Mucosa of stomach (tissue), 1 donor: ENCODE measurements around the gene TRAF7.
"Not testable (repeated sequence)": the region's sequence is repeated elsewhere in the genome, so short reads cannot be mapped to it uniquely, and the experiment has no call there.

Experiments
- H3K27me3 ChIP-seq: one replicate; pipeline ENCODE4 v1.7.0; 2013; ENCODE audit warnings: mild to moderate bottlenecking, low read length; ENCODE audit not compliant: control insufficient read depth, insufficient read depth
- H3K36me3 ChIP-seq: one replicate; pipeline ENCODE4 v1.7.0; 2013; ENCODE audit warnings: low read length; ENCODE audit not compliant: control insufficient read depth, insufficient read depth
- H3K4me1 ChIP-seq: one replicate; pipeline ENCODE4 v1.7.0; 2013; ENCODE audit warnings: mild to moderate bottlenecking, low read length; ENCODE audit not compliant: control insufficient read depth, insufficient read depth
- H3K4me3 ChIP-seq: one replicate; pipeline ENCODE4 v1.7.0; 2013; ENCODE audit warnings: low read length
- H3K9ac ChIP-seq: one replicate; pipeline ENCODE4 v1.7.0; 2013; ENCODE audit warnings: mild to moderate bottlenecking, low read length, moderate library complexity
- H3K9me3 ChIP-seq: one replicate; pipeline ENCODE4 v1.7.0; 2013; ENCODE audit warnings: mild to moderate bottlenecking, low read length, moderate library complexity; ENCODE audit not compliant: control insufficient read depth
- donor health status: Pancreatic carcinoma.

The TRAF7 gene

DNA sequence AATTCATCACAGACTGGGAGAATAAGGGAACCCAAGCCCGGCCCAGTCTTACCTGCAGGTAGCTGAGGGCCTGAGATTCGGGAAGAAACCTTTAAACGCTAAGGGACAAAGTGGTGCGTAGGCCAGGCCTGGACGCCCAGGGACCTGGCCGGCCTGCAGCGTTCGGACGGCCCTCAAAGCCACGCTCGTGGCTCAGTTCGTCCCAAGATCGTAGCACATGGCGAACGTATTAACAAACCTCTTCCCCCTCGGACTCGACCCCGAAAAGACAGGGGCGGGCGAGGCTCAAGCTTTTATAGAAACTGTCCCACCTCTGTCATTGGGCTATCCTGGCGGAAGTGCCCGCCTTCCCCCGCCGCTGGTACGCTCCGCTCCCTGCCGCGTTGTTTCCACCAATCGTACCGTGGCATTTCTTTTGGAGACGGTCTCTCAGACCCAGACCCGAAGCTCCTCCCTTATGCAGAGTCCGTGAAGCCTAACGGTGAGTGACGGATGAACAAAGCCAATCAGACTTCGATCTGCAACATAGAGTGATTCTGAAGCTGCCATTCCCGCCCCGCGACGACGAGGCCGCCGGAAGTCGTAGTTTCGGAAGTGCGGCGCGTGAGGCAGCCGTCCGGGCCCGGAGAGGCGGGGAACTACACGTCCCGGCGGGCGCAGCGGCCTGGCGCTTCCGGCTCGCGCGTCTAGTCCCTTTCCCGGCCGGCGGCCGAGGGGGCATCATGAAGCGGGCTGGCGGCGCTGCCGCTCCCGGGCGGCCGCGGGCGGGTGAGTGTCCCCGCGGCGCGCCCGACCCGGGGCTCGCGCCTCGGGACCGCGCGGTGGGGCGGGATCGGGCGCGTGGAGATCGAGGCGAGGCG is at the start of gene TRAF7:
Gene TRAF7 (plus strand): TSS at position 692 of the 860 bp plus-strand sequence. CDS start 8,139 bp downstream, outside the sequence.
- H3K4me1 ChIP-seq: peaks cover 79% of the 10 kb centered on the region
- peak within 1 kb of the TSS; percentile 72 for H3K9ac ChIP-seq
- no peaks in the 10 kb centered on the region for H3K27me3 ChIP-seq
- no peaks in the 10 kb centered on the region for H3K36me3 ChIP-seq
- no peaks in the 10 kb centered on the region for H3K9me3 ChIP-seq
- peak within 1 kb of the TSS; percentile 72 for H3K4me3 ChIP-seq

DNA sequence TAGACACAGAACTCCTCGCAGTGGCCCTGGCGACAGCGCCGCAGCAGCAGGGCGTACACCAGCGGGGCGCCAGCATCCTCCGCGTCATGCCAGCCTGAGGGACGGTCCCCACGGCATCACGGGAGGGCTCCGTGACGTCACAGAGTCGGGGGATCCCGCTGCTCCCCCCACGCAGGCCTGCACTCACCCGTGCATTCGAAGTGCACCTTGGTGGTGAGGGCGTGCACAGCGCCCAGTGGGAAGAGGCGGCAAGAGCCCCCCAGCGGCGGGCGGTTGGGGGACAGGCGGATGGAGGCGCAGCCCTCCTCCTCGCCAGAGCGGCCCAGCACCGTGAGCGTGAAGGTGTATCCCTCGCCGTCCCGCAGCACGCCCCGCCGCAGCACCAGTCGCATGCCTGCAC is 49.4 kb upstream of the TRAF7 start:
- not testable (repeated sequence) for H3K4me1 ChIP-seq, H3K9me3 ChIP-seq, H3K36me3 ChIP-seq, H3K9ac ChIP-seq, H3K4me3 ChIP-seq, H3K27me3 ChIP-seq

DNA sequence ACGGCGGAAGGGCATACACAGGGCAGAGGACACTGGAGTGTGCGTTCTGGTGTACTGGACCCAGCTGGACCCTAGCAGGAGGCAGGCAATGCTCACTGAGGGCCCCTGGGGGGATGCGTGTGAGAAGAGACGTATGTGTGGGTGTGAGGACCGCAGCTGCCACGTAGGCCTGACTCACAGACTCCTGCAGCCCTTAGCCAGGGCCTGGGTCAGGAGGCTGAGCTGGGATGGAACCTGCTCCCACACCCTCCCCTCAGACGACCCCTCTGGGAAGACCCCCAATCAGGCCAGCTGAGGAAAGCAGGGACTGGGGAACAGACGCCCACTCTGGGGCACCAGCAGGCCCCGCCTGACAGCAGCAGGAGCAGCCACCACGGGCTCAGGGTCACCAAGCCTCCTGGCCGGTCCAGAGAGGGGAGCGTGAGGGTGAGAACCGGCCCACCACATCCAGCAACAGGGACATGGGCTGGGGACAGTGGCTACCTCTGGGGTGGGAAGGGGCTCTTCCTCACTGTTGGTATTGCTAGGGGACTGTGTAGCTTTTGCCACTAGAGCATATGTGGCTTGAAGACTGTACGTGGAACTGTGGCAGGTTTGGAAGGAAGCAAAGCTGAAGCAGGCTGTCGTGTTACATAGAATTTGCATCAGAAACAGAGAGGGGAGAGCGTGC is 48.3 kb upstream of the TRAF7 start:
- H3K27me3 ChIP-seq, H3K9me3 ChIP-seq, H3K36me3 ChIP-seq, H3K4me1 ChIP-seq, H3K4me3 ChIP-seq, H3K9ac ChIP-seq: not testable (repeated sequence)

DNA sequence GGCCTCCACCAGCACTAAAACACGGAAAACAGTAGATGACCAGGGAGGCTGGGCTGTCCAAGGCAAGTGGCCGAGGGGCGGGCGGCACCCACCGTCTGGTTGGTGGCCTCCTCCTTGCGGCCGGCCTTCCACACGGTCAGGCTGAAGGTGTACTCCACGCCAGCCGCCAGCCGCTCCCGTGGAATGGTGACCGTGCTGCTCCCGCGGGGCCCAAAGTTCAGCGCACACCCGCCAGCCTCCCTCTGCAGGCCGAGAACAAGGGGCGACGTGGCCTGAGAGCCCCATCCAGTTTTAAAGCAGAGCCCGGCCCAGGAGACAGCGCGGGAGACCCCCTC is 47.8 kb upstream of the TRAF7 start:
- not testable (repeated sequence) for H3K4me3 ChIP-seq, H3K4me1 ChIP-seq, H3K36me3 ChIP-seq, H3K27me3 ChIP-seq, H3K9me3 ChIP-seq, H3K9ac ChIP-seq

DNA sequence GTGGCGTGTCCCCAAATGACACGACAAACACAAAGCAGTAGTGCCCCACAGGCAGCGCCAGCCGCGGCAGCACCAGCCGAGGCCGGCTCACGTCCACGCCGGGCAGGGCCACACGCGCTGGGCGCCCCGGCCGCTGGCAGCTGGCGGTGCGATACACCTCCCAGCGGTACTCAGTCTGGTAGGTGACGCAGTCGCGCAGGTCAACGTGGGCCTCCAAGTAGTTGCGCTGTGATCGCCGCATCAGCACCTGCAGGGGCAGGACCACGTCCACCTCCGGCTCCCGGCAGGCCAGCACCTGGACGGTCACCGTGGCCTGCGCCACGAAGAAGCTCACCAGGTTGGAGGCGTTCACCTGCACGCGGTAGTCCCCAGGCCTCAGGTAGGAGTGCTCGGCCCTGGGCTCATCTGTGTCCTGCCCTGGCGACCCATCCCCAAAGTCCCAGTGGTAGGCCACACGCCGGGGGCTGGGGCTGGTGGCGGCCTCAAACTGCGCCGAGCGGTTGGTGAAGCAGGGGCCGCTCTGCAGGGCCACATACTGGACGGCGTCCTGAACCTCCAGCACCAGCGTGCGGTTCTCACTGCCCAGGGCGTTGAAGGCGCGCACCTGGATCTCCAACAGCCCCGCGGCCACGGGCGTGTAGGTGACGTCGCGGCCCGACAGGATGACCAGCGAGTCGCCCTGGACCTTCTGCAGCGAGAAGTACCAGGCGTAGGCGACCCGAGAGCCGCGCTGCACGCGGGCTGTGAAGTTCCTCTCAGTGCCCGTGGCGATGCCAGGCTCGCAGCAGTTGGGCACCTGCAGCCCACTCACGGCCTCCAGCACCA is 46.9 kb upstream of the TRAF7 start:
- H3K36me3 ChIP-seq, H3K4me1 ChIP-seq, H3K27me3 ChIP-seq, H3K9me3 ChIP-seq, H3K9ac ChIP-seq, H3K4me3 ChIP-seq: not testable (repeated sequence)

DNA sequence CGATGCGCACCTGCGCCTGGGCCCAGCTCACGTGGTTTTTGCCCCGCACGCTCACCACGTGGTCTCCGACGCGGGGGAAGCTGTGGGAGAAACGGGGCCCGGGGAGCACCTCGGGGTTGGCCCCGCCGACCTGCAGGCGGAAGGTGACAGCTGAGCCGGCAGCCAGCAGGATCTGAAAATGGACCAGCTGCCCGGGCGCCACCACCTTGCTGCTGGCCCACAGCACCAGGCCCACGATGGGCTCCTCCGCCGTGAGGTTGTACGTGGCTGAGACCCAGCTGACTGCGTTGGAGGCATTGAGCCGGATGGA is 46.4 kb upstream of the TRAF7 start:
- H3K9me3 ChIP-seq, H3K36me3 ChIP-seq, H3K4me1 ChIP-seq, H3K4me3 ChIP-seq, H3K27me3 ChIP-seq, H3K9ac ChIP-seq: not testable (repeated sequence)

DNA sequence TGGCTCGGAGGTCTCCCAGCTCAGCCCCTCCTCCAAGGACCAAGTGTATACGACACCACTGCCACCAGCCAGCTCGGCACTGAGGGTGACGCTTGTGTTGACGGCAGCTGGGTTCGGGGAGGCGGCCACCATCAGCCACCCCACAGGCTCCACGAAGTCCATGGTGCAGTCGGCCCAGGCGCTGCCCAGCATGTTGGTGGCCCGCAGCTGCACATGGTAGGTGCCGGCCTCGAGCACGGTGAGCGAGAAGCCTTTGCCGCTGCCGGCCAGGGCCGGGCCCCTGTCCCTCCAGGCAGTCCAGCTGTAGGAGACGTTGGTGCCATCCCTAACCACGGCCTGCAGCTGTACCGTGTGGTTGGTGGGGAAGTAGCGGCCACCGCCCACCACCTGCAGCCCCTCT is 45.7 kb upstream of the TRAF7 start:
- not testable (repeated sequence) for H3K4me3 ChIP-seq, H3K4me1 ChIP-seq, H3K36me3 ChIP-seq

DNA sequence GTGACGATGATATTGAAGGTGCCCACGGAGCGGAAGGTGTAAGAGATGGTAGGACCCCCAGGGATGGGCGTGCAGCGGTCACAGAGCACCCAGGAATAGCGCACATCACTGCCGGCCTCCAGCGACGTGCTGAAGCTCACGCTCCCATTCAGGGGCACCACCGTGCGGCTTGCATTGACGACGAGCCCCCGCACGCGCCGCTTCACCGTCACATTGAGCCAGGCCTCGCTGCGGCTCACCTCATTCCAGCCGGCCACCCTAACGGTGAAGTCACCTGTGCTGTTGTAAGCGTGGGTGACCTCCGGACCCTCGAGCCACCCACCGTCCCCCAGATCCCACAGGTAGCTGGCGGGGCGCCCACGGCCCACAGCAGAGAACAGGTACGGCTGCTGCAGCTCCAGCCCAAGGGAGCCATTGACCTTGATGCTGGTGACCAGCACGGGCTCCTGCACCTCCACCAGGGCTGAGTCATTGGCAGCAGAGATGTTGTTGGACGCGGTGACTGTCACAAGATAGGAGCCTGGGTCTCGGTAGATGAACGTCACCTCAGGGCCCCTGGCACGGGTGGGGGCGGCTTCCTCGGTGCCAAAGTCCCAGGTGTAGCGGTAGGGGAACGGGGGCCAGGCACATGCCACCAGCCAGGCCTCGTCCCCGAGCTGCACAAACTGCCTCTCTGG is 45.1 kb upstream of the TRAF7 start:
- H3K9me3 ChIP-seq, H3K27me3 ChIP-seq, H3K4me3 ChIP-seq, H3K4me1 ChIP-seq, H3K36me3 ChIP-seq, H3K9ac ChIP-seq: not testable (repeated sequence)

More for the DNA sequence above, 45.7 kb upstream of the TRAF7 start:
- H3K27me3 ChIP-seq, H3K9ac ChIP-seq, H3K9me3 ChIP-seq: not testable (repeated sequence)

DNA sequence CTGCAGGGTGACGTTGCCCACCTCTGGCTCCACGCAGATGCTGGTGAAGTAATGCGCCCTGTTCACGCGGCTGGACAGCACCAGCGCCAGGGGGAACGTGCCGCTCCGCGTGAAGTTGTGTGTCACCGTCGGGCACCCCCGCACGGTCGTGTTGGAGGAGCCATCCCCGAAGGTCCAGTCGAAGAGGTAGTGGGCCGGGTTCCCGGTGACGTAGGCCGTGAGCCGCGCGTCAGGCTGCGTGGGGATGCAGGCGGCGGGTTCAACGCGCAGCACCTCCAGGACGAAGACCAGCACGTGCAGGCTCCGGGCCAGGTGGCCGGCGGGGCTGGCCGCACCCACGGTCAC is 44.6 kb upstream of the TRAF7 start:
- not testable (repeated sequence) for H3K9me3 ChIP-seq, H3K4me3 ChIP-seq, H3K27me3 ChIP-seq, H3K36me3 ChIP-seq, H3K9ac ChIP-seq, H3K4me1 ChIP-seq

DNA sequence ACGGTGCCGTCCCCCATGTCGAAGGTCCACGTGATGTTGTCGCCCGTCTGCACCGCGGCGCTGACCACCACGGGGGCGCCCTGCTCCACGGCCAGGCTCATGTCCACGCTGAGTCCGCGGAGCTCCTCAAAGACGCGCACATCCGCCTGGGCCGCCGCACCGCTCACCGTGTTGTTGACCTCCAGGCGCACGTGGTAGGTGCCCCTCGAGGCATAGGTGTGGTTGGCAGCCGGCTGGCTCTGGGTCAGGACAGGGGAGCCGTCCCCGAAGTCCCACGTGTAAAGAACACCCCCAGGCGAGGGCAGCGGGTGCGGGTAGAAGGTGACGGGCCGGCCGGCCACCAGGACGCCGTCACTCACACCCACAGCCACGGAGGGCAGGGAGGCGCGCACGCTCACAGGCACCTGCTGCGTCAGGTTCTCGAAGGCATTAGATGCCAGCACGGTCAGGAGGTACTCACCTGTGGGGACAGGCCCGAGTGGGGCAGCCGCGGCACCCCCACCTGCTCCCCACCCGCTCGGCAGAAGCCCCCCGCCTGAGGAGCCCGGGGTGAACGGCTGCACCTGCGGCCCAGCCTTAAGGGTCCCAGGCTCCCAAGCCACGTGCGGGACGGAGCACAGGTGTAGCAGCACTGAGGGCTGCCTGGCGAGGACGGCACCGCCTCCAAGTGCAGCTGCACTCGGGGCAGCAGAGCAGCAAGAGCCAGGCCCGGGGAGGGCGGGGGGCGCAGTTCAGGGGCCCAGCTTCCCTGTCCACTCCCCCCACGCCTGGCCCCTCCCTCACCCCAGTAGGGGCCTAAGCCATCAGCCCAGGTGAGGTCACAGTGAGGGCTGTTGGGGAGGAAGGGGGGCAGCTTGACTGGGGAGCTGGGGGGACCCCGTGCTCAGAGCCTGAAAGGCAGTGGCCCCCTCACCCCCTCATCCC is 43.9 kb upstream of the TRAF7 start:
- not testable (repeated sequence) for H3K4me1 ChIP-seq, H3K27me3 ChIP-seq, H3K9me3 ChIP-seq, H3K9ac ChIP-seq, H3K36me3 ChIP-seq, H3K4me3 ChIP-seq

DNA sequence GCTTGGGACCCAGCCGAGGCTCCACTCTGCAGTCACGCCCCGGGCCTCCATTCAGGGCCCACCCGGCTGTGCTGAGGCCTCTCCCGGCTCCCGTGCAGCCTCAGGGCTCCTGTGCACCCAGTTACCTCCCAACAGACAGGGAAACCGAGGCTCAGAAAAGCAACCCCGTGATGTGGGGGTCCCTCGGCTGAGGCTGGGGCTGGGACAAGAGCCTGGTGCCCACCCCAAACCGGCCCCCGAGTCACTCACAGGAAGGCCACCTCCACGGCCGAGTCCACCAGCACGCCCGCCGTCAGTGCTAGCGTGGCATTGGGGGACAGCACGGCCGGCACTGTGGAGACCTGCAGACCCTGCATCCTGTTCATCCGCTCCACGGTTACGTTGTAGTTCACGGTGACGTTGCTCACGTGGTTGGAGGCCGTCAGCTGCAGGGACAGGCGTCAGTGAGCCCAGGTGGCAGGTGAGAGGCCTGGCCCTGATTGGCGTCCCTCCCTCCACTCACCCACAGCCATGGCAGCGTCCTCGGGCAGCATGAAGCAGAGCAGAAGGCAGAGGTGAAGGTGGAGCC is 43.0 kb upstream of the TRAF7 start:
- H3K4me3 ChIP-seq, H3K9me3 ChIP-seq: not testable (repeated sequence)

More for the DNA sequence above, 43.0 kb upstream of the TRAF7 start:
- H3K27me3 ChIP-seq, H3K36me3 ChIP-seq, H3K9ac ChIP-seq, H3K4me1 ChIP-seq: not testable (repeated sequence)
